ENCODE measurements around the gene KCNQ1.

KCNQ1 gene

DNA sequence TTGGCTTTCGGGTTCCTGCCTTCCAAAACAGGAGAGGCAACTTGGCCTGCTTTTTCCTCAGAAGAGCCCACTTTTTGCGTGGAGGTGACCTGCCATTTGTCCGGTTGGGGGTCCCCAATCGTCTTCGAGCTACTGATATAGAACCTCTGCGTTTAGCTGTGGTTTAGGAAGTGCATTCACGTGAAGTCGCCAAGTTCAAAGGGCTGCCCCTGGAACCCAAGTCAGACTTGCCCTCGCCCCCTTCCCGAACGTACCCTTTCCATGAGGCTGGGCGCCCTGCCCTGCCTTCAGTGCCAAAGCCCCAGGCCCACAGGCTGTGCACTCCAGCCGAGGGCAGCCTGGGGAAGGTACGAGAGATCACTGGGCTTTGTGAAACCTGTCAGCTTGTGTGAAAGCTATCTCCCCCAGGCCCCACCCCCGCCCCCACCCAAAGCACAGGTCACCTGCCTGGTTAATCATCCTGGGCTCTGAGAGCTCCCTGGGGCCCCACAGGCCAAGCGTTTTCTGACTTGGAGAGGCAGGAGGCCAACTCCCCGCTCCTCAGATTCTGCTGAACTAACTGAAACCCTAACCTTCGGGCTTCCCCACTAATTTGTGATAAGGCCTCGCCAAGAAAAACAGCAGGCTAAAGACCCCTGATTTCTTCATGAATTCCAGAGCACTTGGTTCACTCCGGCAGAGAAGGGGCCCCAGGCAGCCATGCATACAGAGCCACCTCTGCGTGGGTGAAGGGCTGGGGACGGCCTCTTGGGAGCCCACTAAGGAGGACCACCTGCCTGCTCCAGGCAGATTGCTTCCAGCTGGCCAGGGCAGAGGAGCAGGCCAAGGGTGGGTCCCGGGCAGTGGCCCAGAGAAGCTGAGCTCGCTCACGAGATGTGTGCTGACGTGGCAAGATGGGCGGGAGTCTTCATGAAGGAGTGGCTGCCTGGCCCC lies 280.8 kb downstream of the KCNQ1 start:
- ATAC-seq: no peak

DNA sequence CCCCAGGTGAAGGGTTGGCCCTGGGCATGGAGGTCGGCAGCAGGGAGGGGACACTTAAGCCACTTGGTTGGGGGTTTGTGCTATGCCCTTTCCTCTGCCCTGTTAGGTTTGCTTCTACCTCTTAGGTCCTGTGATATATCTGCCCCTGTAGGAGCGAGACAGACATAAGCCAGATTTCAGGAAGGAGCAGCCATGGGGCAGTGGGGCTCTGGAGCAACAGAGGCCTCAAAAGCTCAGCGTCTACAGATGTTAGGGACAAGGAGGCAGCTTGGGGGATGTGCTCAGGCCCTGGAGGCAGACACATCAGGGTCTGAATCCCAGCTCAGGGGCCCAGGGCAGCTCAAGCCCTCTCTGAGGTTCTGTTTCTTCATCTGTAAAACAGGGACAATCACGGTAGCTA lies 282.2 kb downstream of the KCNQ1 start:
- no peak for ATAC-seq
- TF ChIP-seq ARNTL (CRISPR knock-in tag; IDR thresholded peaks at IDR 0.05; ENCODE audit: borderline replicate concordance, low read depth): no peak
- no peak for TF ChIP-seq ZC3H10 (CRISPR knock-in tag; IDR thresholded peaks at IDR 0.05)
- TF ChIP-seq GLIS3 (CRISPR knock-in tag; IDR thresholded peaks at IDR 0.05): no peak
- no peak for TF ChIP-seq OSR1 (CRISPR knock-in tag; IDR thresholded peaks at IDR 0.05)
- no peak for TF ChIP-seq BACH2 (CRISPR knock-in tag; IDR thresholded peaks at IDR 0.05; ENCODE audit: borderline replicate concordance)
- TF ChIP-seq, protein P1, sequence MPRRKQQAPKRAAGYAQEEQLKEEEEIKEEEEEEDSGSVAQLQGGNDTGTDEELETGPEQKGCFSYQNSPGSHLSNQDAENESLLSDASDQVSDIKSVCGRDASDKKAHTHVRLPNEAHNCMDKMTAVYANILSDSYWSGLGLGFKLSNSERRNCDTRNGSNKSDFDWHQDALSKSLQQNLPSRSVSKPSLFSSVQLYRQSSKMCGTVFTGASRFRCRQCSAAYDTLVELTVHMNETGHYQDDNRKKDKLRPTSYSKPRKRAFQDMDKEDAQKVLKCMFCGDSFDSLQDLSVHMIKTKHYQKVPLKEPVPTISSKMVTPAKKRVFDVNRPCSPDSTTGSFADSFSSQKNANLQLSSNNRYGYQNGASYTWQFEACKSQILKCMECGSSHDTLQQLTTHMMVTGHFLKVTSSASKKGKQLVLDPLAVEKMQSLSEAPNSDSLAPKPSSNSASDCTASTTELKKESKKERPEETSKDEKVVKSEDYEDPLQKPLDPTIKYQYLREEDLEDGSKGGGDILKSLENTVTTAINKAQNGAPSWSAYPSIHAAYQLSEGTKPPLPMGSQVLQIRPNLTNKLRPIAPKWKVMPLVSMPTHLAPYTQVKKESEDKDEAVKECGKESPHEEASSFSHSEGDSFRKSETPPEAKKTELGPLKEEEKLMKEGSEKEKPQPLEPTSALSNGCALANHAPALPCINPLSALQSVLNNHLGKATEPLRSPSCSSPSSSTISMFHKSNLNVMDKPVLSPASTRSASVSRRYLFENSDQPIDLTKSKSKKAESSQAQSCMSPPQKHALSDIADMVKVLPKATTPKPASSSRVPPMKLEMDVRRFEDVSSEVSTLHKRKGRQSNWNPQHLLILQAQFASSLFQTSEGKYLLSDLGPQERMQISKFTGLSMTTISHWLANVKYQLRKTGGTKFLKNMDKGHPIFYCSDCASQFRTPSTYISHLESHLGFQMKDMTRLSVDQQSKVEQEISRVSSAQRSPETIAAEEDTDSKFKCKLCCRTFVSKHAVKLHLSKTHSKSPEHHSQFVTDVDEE (CRISPR knock-in tag; IDR thresholded peaks at IDR 0.05): no peak
- TF ChIP-seq PPARA (CRISPR knock-in tag; IDR thresholded peaks at IDR 0.05; ENCODE audit: borderline replicate concordance): no peak
- TF ChIP-seq, protein P2, sequence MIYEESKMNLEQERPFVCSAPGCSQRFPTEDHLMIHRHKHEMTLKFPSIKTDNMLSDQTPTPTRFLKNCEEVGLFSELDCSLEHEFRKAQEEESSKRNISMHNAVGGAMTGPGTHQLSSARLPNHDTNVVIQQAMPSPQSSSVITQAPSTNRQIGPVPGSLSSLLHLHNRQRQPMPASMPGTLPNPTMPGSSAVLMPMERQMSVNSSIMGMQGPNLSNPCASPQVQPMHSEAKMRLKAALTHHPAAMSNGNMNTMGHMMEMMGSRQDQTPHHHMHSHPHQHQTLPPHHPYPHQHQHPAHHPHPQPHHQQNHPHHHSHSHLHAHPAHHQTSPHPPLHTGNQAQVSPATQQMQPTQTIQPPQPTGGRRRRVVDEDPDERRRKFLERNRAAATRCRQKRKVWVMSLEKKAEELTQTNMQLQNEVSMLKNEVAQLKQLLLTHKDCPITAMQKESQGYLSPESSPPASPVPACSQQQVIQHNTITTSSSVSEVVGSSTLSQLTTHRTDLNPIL (CRISPR knock-in tag; IDR thresholded peaks at IDR 0.05; ENCODE audit: low read depth): no peak
- no peak for TF ChIP-seq RARB (CRISPR knock-in tag; IDR thresholded peaks at IDR 0.05)
- no peak for TF ChIP-seq CSDC2 (CRISPR knock-in tag; IDR thresholded peaks at IDR 0.05)
- TF ChIP-seq ZFP30 (CRISPR knock-in tag; IDR thresholded peaks at IDR 0.05): no peak
- no peak for TF ChIP-seq TOX (CRISPR knock-in tag; IDR thresholded peaks at IDR 0.05; ENCODE audit: borderline replicate concordance)

More for the DNA sequence above, 280.8 kb downstream of the KCNQ1 start:
- TF ChIP-seq CSDC2 (CRISPR knock-in tag; IDR thresholded peaks at IDR 0.05) (no peak), OSR1 (CRISPR knock-in tag; IDR thresholded peaks at IDR 0.05) (no peak), SNAI2 (CRISPR knock-in tag; IDR thresholded peaks at IDR 0.05) (no peak), RARB (CRISPR knock-in tag; IDR thresholded peaks at IDR 0.05) (no peak), TCF4 (CRISPR knock-in tag; IDR thresholded peaks at IDR 0.05; ENCODE audit: borderline replicate concordance) (no peak), ESRRG (CRISPR knock-in tag; IDR thresholded peaks at IDR 0.05) (no peak), ZC3H10 (CRISPR knock-in tag; IDR thresholded peaks at IDR 0.05) (no peak), ISL1 (CRISPR knock-in tag; IDR thresholded peaks at IDR 0.05) (no peak), ZFP3 (CRISPR knock-in tag; IDR thresholded peaks at IDR 0.05) (no peak), TOX (CRISPR knock-in tag; IDR thresholded peaks at IDR 0.05; ENCODE audit: borderline replicate concordance) (no peak), BACH2 (CRISPR knock-in tag; IDR thresholded peaks at IDR 0.05; ENCODE audit: borderline replicate concordance) (no peak), GLIS3 (CRISPR knock-in tag; IDR thresholded peaks at IDR 0.05) (no peak), ARNTL (CRISPR knock-in tag; IDR thresholded peaks at IDR 0.05; ENCODE audit: borderline replicate concordance, low read depth) (no peak), PPARA (CRISPR knock-in tag; IDR thresholded peaks at IDR 0.05; ENCODE audit: borderline replicate concordance) (no peak), ZNF70 (CRISPR knock-in tag; IDR thresholded peaks at IDR 0.05) (no peak)
- TF ChIP-seq, protein P1 (CRISPR knock-in tag; IDR thresholded peaks at IDR 0.05): no peak
- TF ChIP-seq, protein P3, sequence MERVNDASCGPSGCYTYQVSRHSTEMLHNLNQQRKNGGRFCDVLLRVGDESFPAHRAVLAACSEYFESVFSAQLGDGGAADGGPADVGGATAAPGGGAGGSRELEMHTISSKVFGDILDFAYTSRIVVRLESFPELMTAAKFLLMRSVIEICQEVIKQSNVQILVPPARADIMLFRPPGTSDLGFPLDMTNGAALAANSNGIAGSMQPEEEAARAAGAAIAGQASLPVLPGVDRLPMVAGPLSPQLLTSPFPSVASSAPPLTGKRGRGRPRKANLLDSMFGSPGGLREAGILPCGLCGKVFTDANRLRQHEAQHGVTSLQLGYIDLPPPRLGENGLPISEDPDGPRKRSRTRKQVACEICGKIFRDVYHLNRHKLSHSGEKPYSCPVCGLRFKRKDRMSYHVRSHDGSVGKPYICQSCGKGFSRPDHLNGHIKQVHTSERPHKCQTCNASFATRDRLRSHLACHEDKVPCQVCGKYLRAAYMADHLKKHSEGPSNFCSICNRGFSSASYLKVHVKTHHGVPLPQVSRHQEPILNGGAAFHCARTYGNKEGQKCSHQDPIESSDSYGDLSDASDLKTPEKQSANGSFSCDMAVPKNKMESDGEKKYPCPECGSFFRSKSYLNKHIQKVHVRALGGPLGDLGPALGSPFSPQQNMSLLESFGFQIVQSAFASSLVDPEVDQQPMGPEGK (CRISPR knock-in tag; IDR thresholded peaks at IDR 0.05; ENCODE audit: borderline replicate concordance): no peak
- TF ChIP-seq, protein P2 (CRISPR knock-in tag; IDR thresholded peaks at IDR 0.05; ENCODE audit: low read depth): no peak
- TF ChIP-seq, protein P4, sequence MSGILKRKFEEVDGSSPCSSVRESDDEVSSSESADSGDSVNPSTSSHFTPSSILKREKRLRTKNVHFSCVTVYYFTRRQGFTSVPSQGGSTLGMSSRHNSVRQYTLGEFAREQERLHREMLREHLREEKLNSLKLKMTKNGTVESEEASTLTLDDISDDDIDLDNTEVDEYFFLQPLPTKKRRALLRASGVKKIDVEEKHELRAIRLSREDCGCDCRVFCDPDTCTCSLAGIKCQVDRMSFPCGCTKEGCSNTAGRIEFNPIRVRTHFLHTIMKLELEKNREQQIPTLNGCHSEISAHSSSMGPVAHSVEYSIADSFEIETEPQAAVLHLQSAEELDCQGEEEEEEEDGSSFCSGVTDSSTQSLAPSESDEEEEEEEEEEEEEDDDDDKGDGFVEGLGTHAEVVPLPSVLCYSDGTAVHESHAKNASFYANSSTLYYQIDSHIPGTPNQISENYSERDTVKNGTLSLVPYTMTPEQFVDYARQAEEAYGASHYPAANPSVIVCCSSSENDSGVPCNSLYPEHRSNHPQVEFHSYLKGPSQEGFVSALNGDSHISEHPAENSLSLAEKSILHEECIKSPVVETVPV (CRISPR knock-in tag; IDR thresholded peaks at IDR 0.05): no peak
- TF ChIP-seq, protein P5, sequence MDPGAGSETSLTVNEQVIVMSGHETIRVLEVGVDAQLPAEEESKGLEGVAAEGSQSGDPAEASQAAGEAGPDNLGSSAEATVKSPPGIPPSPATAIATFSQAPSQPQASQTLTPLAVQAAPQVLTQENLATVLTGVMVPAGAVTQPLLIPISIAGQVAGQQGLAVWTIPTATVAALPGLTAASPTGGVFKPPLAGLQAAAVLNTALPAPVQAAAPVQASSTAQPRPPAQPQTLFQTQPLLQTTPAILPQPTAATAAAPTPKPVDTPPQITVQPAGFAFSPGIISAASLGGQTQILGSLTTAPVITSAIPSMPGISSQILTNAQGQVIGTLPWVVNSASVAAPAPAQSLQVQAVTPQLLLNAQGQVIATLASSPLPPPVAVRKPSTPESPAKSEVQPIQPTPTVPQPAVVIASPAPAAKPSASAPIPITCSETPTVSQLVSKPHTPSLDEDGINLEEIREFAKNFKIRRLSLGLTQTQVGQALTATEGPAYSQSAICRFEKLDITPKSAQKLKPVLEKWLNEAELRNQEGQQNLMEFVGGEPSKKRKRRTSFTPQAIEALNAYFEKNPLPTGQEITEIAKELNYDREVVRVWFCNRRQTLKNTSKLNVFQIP (CRISPR knock-in tag; IDR thresholded peaks at IDR 0.05; ENCODE audit: borderline replicate concordance, low read depth): no peak

All from SK-N-SH treated with all-trans-retinoic acid at 6 μM for 48 hours (cell line).